Endothelial cell of umbilical vein (primary cell): ENCODE measurements around the gene MACROD2. TPM values are rescaled to one million over a fixed set of nuclear protein-coding genes. Genes with fewer than 3 reads are reported as not detected.

Source experiments
- BruUV-seq: library from RNA; stranded (reverse); fragments of 400-500 nt; replicated peaks from 2 replicates; lab custom pipeline; 2021; lab: Mats Ljungman, UMichigan
- CTCF ChIA-PET: fragments of 300-600, 350-600 bp; sonication (Branson Sonifier 250); formaldehyde crosslinking; loops from one replicate; lab custom pipeline; 2021; ENCODE audit warnings: antibody characterized with exemption, inconsistent platforms; lab: Charles Lee
- POLR2A ChIA-PET: fragments of 300-600, 350-600 bp; sonication (Branson Sonifier 250); formaldehyde crosslinking; loops from one replicate; lab custom pipeline; 2021; ENCODE audit warnings: antibody characterized with exemption, inconsistent platforms; lab: Charles Lee
- DNase-seq: peaks from one replicate; pipeline ENCODE4 v3.0.0-alpha.2; 2011; ENCODE audit warnings: low read depth, low spot score
- FAIRE-seq: peaks from 2 replicates; lab custom pipeline; 2011; peaks lifted over from hg19 to GRCh38; lab: Jason Lieb, UNC
- H2AFZ ChIP-seq: 2 replicates; pipeline ENCODE4 v1.6.0; 2012; ENCODE audit warnings: low read depth, low read length, control low read depth, inconsistent platforms
- H3K27ac ChIP-seq: 2 replicates; pipeline ENCODE4 v1.5.1; 2011; ENCODE audit warnings: low read depth, mild to moderate bottlenecking, control low read depth, low read length, moderate library complexity; ENCODE audit not compliant: insufficient read depth
- H3K27me3 ChIP-seq, 2 experiments: 2 replicates each; pipeline versions ENCODE4 v1.6.0 to v1.6.1; 2011; ENCODE audit warnings: low read length in 2 of 2, mixed read lengths in 1 of 2; ENCODE audit not compliant: control insufficient read depth in 2 of 2, insufficient read depth in 2 of 2
- H3K36me3 ChIP-seq, 2 experiments: 2 replicates in 1 of 2; 3 replicates in 1 of 2; pipeline ENCODE4 v1.5.1; 2011; ENCODE audit warnings: low read length in 2 of 2, mild to moderate bottlenecking in 1 of 2, moderate library complexity in 1 of 2; ENCODE audit not compliant: control insufficient read depth in 2 of 2, insufficient read depth in 2 of 2; ENCODE audit errors: extremely low read depth in 1 of 2
- H3K4me1 ChIP-seq: 3 replicates; pipeline ENCODE4 v1.5.1; 2011; ENCODE audit warnings: mild to moderate bottlenecking, low read length; ENCODE audit not compliant: control insufficient read depth, insufficient read depth; ENCODE audit errors: extremely low read depth
- H3K4me2 ChIP-seq: 2 replicates; pipeline ENCODE4 v1.6.1; 2011; ENCODE audit warnings: low read length, control low read depth, mixed read lengths; ENCODE audit not compliant: insufficient read depth
- H3K4me3 ChIP-seq, 3 experiments: fragments of 200-600 bp in 1 of 3; sonication (generic), shearing (Covaris generic) in 1 of 3; replicated peaks in 1 of 3; 2 replicates each; pipeline ENCODE4 v1.5.1; 2011 to 2016; ENCODE audit warnings: control low read depth in 3 of 3, low read length in 3 of 3, mild to moderate bottlenecking in 2 of 3, inconsistent platforms in 1 of 3, low read depth in 1 of 3, moderate library complexity in 1 of 3; ENCODE audit not compliant: insufficient read depth in 1 of 3
- H3K79me2 ChIP-seq: 2 replicates; pipeline ENCODE4 v1.6.0; 2012; ENCODE audit warnings: low read length, inconsistent platforms; ENCODE audit not compliant: control insufficient read depth, insufficient read depth
- H3K9ac ChIP-seq: replicated peaks from 2 replicates; pipeline ENCODE3; 2011; ENCODE audit warnings: low read length, control low read depth; ENCODE audit not compliant: insufficient read depth; ENCODE audit errors: extremely low read depth
- H3K9me1 ChIP-seq: replicated peaks from 3 replicates; pipeline ENCODE4 v1.6.0; 2011; ENCODE audit warnings: mild to moderate bottlenecking, low read length; ENCODE audit not compliant: control insufficient read depth, insufficient read depth; ENCODE audit errors: extremely low read depth
- H3K9me3 ChIP-seq: replicated peaks from 2 replicates; pipeline ENCODE4 v1.5.1; 2012; ENCODE audit warnings: low read length, inconsistent platforms; ENCODE audit not compliant: control insufficient read depth, insufficient read depth
- H4K20me1 ChIP-seq: replicated peaks from 2 replicates; pipeline ENCODE3; 2011; ENCODE audit warnings: mild to moderate bottlenecking, low read length; ENCODE audit not compliant: control insufficient read depth, insufficient read depth; ENCODE audit errors: extremely low read depth
- CTCF ChIP-seq, 2 donors: IDR thresholded peaks; 1 replicate in 1 of 2; 2 replicates in 1 of 2; pipeline ENCODE4 v1.5.1; 2011; ENCODE audit warnings: low read length in 2 of 2, mild to moderate bottlenecking in 2 of 2, moderate library complexity in 2 of 2, control low read depth in 1 of 2, inconsistent platforms in 1 of 2, low read depth in 1 of 2; ENCODE audit not compliant: insufficient read depth in 1 of 2; ENCODE audit errors: extremely low read depth in 1 of 2
- EZH2 ChIP-seq: IDR thresholded peaks from 2 replicates; pipeline ENCODE4 v1.6.1; 2012; ENCODE audit warnings: borderline replicate concordance, low read depth, mild to moderate bottlenecking, moderate library complexity, low read length, inconsistent platforms; ENCODE audit not compliant: severe bottlenecking
- FOS ChIP-seq: IDR thresholded peaks from 2 replicates; pipeline ENCODE4 v1.6.1; 2011; ENCODE audit warnings: mild to moderate bottlenecking, low read length, moderate library complexity, borderline replicate concordance; ENCODE audit not compliant: insufficient read depth
- GATA2 ChIP-seq: IDR thresholded peaks from 2 replicates; pipeline ENCODE4 v1.7.0; 2011; ENCODE audit warnings: low read depth, mild to moderate bottlenecking, moderate library complexity, mixed read lengths, low read length; ENCODE audit not compliant: insufficient read length, insufficient read depth
- JUN ChIP-seq: IDR thresholded peaks from 2 replicates; pipeline ENCODE4 v1.6.1; 2011; ENCODE audit warnings: borderline replicate concordance, low read depth; ENCODE audit not compliant: insufficient read length, insufficient read depth
- MAX ChIP-seq: IDR thresholded peaks from 2 replicates; pipeline ENCODE4 v1.6.1; 2011; ENCODE audit not compliant: insufficient read depth, insufficient read length
- MYC ChIP-seq: IDR thresholded peaks from one replicate; pipeline ENCODE4 v1.6.1; 2011; ENCODE audit warnings: mild to moderate bottlenecking, low read depth, low read length
- POLR2A ChIP-seq: IDR thresholded peaks from 2 replicates; pipeline ENCODE4 v1.6.1; 2012; ENCODE audit warnings: low read depth, mild to moderate bottlenecking, control low read depth, low read length
- POLR2AphosphoS5 ChIP-seq: IDR thresholded peaks from 2 replicates; pipeline ENCODE4 v1.6.1; 2012; ENCODE audit warnings: low read depth, mild to moderate bottlenecking, control low read depth, low read length, moderate library complexity; ENCODE audit not compliant: insufficient read depth
- dilution Hi-C: fragments of 300-500 bp; cut with MboI; formaldehyde crosslinking; loops from one replicate; pipeline ENCODE4 v1.15.0; 2019; ENCODE audit warnings: low sequenced_read_pairs; ENCODE audit not compliant: extremely low pct_ligation_motif_present
- intact Hi-C: fragments of 100-400 bp; cut with micrococcal nuclease; formaldehyde crosslinking; loops from one replicate; pipeline ENCODE4 v1.10.0; 2022
- polyA plus RNA-seq, 4 experiments: library from polyadenylated mRNA; depleted of rRNA in 3 of 4; stranded (reverse) in 3 of 4; unstranded in 1 of 4; fragments of >200 nt; gene quantifications; 2 replicates each; pipeline versions ENCODE4 v1.2.1 to v1.2.3, GENCODE V29; 2011 to 2012; ENCODE audit warnings: missing spikeins in 1 of 4
- total RNA-seq: library from RNA; stranded (reverse); gene quantifications from 2 replicates; pipeline ENCODE4 v1.2.3, GENCODE V29; 2021

The MACROD2 gene
- total and polyA plus RNA-seq, 2 donors (not counting 3 experiments of a cell fraction or from before 2014, with no cell fraction given) = 0.11 to 0.73 TPM

- dilution Hi-C loops = no loop called here
- Histone ChIP-seq H3K4me1 (no peaks in the 10 kb centered on the region), H3K79me2 (no peaks in the 10 kb centered on the region), H3K9me3 (no peaks in the 10 kb centered on the region), H3K9me1 (no peaks in the 10 kb centered on the region), H2AFZ (no peak overlapping the region), H3K36me3 (no peaks in the 10 kb centered on the region), H3K9ac (no peak overlapping the region), H3K4me3 (no peak overlapping the region), H4K20me1 (no peaks in the 10 kb centered on the region), H3K4me2 (no peak overlapping the region), H3K27me3 (no peaks in the 10 kb centered on the region), H3K27ac (no peak overlapping the region)
- ChIA-PET CTCF (no interaction called here), POLR2A (no interaction called here)
- DNase-seq (no peak), FAIRE-seq (no peak)
- TF ChIP-seq JUN (no peak), FOS (no peak), CTCF (IDR thresholded peaks at IDR 0.05; ENCODE audit: extremely low read depth in 1 of 2, insufficient read depth in 1 of 2, low read depth in 1 of 2, low read length in 2 of 2) (no peak), MYC (no peak), POLR2A (no peak), MAX (no peak), GATA2 (no peak), EZH2 (no peak), POLR2AphosphoS5 (no peak)
- intact Hi-C loops = no loop called here
- BruUV-seq = no TSS peak
Measured at GRCh38 chr20:14633507-14633906, 638.2 kb downstream of the MACROD2 start.
